Lower lobe of right lung (tissue), 2 donors: ENCODE data around the gene HES6. TPM values are rescaled to one million over a fixed set of nuclear protein-coding genes. Genes with fewer than 3 reads are reported as not detected.

ENCODE experiments used
- ATAC-seq, 2 donors: fragments of 200-7000 bp; cut with Tn5 transposase; one replicate each; pipeline ENCODE4 v1.9.1; 2020 to 2022; ENCODE audit warnings: mild to moderate bottlenecking in 2 of 2, moderate library complexity in 2 of 2
- DNase-seq: peaks from one replicate; pipeline ENCODE4 v3.0.0-alpha.2; 2020
- H3K27ac ChIP-seq: fragments of 200-600 bp; one replicate; pipeline ENCODE4 v1.8.0; 2022
- H3K27me3 ChIP-seq: fragments of 200-600 bp; one replicate; pipeline ENCODE4 v1.8.0; 2022; ENCODE audit warnings: low read depth
- H3K36me3 ChIP-seq: fragments of 200-600 bp; one replicate; pipeline ENCODE4 v1.8.0; 2022; ENCODE audit warnings: mild to moderate bottlenecking
- H3K4me1 ChIP-seq: fragments of 200-600 bp; one replicate; pipeline ENCODE4 v1.8.0; 2022
- H3K4me3 ChIP-seq: fragments of 200-600 bp; one replicate; pipeline ENCODE4 v1.8.0; 2022; ENCODE audit warnings: mild to moderate bottlenecking
- H3K9me3 ChIP-seq: fragments of 200-600 bp; one replicate; pipeline ENCODE4 v1.8.0; 2022
- intact Hi-C: fragments of 100-400 bp; cut with DNase I; formaldehyde crosslinking; loops from one replicate; pipeline ENCODE4 v1.11.0; 2022
- total RNA-seq: library from RNA; stranded (reverse); fragmentation: NEBNext Ultra II Directional; extraction: Animal tissue kit (Norgen Biotek cat#: 25700); gene quantifications from one replicate; pipeline ENCODE4 v1.2.1, GENCODE V29; 2021
- TF ChIP-seq, protein P1 (sequence below): fragments of 200-600 bp; IDR thresholded peaks from one replicate; pipeline ENCODE4 v1.8.0; 2022; ENCODE audit warnings: antibody characterized with exemption, mild to moderate bottlenecking
- donor health status: DM: no; HTN: yes; CAD: no; lungs with severe emphysema.

Gene HES6
- total RNA-seq, 1 donor from 2014 or later: 6.1 TPM

- H3K27me3 ChIP-seq: no peaks in the 10 kb centered on the region
- H3K4me1 ChIP-seq: no peaks in the 10 kb centered on the region
- DNase-seq (no peak), ATAC-seq (peak in 1 of 2 donors; percentile 55)
- TF ChIP-seq, protein P1, sequence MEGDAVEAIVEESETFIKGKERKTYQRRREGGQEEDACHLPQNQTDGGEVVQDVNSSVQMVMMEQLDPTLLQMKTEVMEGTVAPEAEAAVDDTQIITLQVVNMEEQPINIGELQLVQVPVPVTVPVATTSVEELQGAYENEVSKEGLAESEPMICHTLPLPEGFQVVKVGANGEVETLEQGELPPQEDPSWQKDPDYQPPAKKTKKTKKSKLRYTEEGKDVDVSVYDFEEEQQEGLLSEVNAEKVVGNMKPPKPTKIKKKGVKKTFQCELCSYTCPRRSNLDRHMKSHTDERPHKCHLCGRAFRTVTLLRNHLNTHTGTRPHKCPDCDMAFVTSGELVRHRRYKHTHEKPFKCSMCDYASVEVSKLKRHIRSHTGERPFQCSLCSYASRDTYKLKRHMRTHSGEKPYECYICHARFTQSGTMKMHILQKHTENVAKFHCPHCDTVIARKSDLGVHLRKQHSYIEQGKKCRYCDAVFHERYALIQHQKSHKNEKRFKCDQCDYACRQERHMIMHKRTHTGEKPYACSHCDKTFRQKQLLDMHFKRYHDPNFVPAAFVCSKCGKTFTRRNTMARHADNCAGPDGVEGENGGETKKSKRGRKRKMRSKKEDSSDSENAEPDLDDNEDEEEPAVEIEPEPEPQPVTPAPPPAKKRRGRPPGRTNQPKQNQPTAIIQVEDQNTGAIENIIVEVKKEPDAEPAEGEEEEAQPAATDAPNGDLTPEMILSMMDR: no peak
- intact Hi-C loops: no loop called here
- H3K9me3 ChIP-seq: no peaks in the 10 kb centered on the region
- no peak overlapping the region for H3K27ac ChIP-seq
- H3K4me3 ChIP-seq: no peak overlapping the region
- H3K36me3 ChIP-seq: no peaks in the 10 kb centered on the region
Observed at GRCh38 chr2:238220892-238221521, 18.8 kb downstream of the HES6 start.

DNA sequence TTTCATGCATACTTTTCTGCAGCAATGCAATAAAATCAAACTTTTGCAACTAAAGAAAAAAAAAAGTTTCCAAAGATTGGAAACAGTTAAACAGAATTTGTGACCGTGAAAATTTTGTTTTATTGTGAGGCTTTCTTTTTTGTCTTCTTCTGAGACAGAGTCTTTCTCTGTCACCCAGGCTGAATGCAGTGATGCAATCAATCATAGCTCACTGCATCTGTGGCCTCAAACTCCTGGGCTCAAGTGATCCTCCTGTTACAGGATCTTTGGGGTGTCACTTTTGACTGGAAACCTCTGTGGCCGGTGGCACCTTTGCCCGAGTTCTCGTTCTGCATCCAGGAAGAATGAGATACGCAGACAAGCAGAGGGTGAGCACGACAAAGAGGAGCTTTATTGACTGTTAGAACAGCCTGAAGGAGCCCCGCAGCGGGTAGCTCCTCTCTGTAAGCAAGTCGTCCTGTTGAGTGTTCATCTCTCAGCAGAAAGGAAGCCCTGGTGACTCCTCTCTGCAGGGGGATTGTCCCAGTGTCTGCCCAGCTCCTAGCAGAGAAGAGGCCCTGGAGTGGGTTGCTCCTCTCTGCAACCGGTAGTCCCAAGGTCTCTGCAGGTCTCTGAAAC is 19.5 kb downstream of the HES6 start:
- intact Hi-C loops: no loop called here
- no peak overlapping the region for H3K27ac ChIP-seq
- ATAC-seq (no peak), DNase-seq (no peak)
- H3K36me3 ChIP-seq: no peaks in the 10 kb centered on the region
- TF ChIP-seq, protein P1: no peak
- no peaks in the 10 kb centered on the region for H3K4me1 ChIP-seq
- no peak overlapping the region for H3K4me3 ChIP-seq
- no peaks in the 10 kb centered on the region for H3K9me3 ChIP-seq
- H3K27me3 ChIP-seq: no peaks in the 10 kb centered on the region

- no peak for ATAC-seq
Observed at GRCh38 chr2:238216651-238217184, 23.1 kb downstream of the HES6 start.

GRCh38 chr2:238207006-238207405 is 32.8 kb downstream of the HES6 start:
- TF ChIP-seq, protein P1: no peak
- ATAC-seq: no peak
- Histone ChIP-seq H3K4me3 (no peak overlapping the region), H3K27me3 (no peaks in the 10 kb centered on the region), H3K27ac (no peak overlapping the region), H3K4me1 (peaks cover 13% of the 10 kb centered on the region), H3K9me3 (no peaks in the 10 kb centered on the region), H3K36me3 (no peaks in the 10 kb centered on the region)
- no peak for DNase-seq
- intact Hi-C loops: no loop called here

More at GRCh38 chr2:238216651-238217184, 23.1 kb downstream of the HES6 start:
- Histone ChIP-seq H3K27ac (no peak overlapping the region), H3K36me3 (no peaks in the 10 kb centered on the region), H3K27me3 (no peaks in the 10 kb centered on the region), H3K9me3 (no peaks in the 10 kb centered on the region), H3K4me1 (no peaks in the 10 kb centered on the region), H3K4me3 (no peak overlapping the region)
- DNase-seq: no peak
- TF ChIP-seq, protein P1: no peak
- intact Hi-C loops: no loop called here

- DNase-seq (no peak), ATAC-seq (no peak)
- Histone ChIP-seq H3K27me3 (no peaks in the 10 kb centered on the region), H3K9me3 (no peaks in the 10 kb centered on the region), H3K36me3 (no peaks in the 10 kb centered on the region), H3K4me1 (peaks cover 34% of the 10 kb centered on the region), H3K27ac (peak overlapping the region; percentile 91), H3K4me3 (peak overlapping the region; percentile 68)
- intact Hi-C loops: no loop called here
- TF ChIP-seq, protein P1: no peak
Observed at GRCh38 chr2:238203973-238204683, 35.7 kb downstream of the HES6 start.
